HG02610 (cell line): ENCODE results near the gene YWHAG.
"Not testable (repeated sequence)": the region's sequence is repeated elsewhere in the genome, so short reads cannot be mapped to it uniquely, and the experiment has no call there.

ENCODE experiments used
- ATAC-seq: cut with Tn5 transposase; IDR thresholded peaks from one replicate; pipeline ENCODE4 v1.9.1; 2021; ENCODE audit warnings: mild to moderate bottlenecking, moderate library complexity; ENCODE audit not compliant: unreplicated experiment

YWHAG gene

DNA sequence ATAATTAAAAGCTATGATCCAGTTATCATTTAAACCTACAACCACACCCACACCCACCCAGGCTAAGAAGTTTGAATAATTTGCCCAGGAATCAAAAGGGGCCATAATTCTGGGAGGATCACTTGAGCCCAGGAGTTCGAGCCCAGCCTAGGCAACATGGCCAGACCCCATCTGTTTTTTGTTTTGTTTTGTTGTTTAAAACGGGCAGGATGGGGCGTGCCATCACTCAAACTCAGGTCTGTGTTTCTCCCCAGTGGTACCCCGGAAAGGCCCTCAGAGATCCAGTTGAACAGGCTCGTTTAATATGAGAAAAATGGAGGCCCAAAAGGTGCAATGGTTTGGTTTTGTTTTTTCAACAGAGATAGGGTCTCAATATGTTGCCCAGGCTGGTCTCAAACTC lies 33.0 kb downstream of the YWHAG start:
- no peak for ATAC-seq

DNA sequence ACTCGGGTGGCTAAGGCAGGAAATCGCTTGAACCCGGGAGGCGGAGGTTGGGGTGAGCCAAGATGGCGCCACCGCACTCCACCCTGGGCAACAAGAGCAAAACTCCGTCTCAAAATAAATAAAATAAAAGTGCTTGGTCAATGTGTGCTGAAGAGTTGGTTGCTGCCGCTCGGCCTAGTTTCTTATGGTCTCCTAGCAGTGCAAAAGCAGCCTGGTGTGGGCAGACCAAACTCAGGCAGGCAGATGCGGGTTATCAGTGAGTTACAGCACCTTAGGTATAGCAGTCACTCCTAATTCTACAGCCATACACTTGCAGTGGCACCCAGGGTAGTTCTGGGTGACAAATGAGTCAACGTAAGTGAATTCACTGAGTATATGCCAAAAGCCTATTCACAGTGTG lies 33.7 kb downstream of the YWHAG start:
- ATAC-seq, result no peak

DNA sequence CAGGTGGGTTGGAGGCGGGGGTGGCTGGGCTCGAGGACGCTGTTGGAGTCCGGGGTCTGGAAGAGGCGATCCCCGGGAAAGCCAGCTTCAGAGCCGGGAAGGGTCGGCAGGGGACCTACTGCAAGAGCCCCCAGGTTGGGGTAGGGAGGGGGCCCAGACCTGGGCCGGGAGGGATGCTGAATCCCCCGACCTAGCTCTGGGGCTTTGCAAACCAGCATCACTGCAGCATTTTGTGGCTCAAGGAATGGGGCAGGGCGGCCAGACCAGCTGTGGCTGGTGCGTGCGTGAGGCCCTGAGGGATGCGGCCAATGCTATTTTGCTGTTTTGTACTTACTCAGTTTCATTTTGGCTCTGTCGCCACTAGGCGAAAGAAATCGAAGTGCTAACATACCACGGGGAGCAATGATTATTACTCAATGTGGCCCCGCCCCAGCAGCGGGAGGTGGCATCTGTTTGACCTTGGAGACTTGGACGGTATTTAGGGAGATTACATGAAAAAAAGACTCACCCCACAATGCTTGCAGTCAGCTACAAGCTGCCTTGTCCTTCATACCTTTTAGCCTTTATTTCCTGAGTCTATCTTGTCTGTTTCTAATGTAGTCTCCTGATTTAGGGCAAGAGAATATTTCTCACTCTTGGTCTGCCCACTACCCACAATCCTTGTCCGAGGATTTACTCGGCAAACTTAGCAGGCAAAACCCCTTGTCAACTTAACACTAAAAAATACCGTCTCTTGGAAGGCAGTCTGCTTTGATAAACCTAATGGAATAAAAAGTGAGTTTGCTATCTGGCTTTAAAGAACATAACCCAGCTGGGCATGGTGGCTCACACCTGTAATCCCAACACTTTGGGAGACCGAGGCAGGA lies 40.1 kb downstream of the YWHAG start:
- ATAC-seq, result peak; percentile 38

DNA sequence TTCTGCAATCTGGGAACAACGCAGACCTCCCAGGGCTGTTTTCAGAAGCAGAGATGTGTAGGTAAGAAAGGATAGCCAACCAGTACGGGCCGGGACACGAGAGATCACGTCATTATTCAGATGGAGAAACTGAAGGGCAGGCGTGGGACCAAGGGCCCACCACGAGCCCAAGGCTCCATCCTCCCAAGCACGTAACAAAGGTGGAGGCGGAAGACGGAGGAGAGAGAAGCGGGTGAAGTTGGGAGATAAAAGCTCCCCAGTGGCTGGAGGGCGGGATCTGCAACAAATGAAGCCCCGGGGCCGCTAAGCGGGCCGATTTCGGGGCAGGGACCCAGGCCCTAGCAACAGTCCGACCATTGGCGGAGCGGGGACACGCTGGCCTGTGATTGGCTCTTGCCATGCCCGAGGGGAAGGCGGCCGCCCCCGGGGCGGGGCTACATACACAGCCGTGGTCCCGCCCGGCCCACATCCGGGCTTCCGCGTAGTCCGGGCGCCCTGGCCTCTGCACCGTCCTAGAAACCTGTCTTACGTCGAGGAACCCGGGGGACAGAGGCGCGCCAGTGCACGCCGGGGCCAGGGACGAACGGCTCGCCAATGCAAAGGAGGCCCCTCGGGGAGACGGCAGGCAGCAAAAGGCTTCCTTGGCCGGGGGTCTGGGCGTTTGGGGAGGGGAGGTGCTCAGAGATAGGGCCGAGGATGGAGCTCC lies 40.9 kb downstream of the YWHAG start:
- peak; percentile 89 for ATAC-seq

DNA sequence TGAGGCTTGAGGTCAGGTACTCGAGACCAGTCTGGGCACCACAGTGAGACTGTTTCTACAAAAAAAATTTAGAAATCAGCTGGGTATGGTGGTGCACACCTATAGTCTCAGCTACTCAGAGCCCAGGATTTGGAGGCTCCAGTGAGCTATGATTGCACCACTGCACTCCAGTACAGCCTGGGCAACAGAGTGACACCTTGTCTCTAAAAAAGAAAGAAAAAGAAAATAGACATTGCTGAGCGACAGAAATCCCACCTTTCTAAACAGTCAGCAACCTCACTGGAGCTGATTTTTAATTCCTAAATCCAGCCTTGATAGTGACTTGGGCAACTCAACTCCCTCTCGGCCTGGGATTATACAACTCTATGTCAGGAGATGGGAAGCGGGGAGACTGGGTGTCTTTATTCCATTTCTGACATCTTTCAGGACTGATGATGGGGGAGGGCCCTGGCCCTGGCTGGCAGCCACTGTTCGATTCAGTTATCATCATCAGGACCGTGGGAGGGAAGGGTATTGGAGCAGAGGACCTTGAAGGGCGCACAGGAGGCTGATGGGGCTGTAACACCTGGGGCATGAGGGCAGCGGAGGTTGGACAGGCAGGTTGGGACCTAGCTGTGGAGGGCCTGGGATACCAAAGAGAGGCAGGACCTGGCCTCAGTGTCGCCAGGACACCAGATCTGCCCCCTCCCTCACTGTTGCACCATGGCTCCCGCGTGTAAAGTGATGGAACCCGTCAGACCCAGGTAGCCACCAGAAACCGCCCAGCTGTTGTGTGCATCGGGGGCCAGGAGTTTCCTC lies 41.6 kb downstream of the YWHAG start:
- no peak for ATAC-seq

DNA sequence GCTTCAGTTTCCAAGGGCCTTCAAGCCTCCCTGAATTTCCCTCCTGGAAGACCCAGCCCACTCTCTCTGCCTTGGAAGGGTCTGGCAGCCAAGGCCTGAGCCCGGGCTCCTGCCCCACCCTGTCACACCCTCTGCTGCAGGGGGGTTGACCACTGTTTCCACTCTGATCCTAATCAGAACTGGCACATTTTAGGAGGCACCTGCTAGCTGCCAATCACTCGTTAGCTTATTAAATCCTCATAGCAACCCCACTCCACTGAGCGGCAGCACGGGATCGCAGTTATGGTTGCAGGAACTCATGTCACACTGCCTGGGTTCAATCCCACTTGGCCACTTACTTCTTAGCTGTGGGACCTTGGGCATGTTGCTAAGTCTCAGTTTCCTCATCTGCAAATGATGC lies 43.4 kb downstream of the YWHAG start:
- ATAC-seq, result no peak

DNA sequence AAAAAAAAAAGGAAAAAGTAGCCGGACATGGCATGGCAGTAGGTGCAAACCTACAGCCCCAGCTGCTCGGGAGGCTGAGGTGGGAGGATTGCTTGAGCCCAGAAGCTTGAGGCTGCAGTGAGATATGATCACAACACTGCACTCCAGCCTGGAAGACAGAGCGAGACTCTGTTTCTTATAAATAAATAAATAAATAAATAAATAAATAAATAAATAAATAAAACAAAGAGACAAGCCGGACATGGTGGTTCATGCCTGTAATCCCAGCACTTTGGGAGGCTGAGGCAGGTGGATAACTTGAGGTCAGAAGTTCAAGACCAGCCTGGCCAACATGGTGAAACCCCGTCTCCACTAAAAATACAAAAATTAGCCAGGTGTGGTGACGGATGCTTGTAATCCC lies 44.1 kb downstream of the YWHAG start:
- not testable (repeated sequence) for ATAC-seq

DNA sequence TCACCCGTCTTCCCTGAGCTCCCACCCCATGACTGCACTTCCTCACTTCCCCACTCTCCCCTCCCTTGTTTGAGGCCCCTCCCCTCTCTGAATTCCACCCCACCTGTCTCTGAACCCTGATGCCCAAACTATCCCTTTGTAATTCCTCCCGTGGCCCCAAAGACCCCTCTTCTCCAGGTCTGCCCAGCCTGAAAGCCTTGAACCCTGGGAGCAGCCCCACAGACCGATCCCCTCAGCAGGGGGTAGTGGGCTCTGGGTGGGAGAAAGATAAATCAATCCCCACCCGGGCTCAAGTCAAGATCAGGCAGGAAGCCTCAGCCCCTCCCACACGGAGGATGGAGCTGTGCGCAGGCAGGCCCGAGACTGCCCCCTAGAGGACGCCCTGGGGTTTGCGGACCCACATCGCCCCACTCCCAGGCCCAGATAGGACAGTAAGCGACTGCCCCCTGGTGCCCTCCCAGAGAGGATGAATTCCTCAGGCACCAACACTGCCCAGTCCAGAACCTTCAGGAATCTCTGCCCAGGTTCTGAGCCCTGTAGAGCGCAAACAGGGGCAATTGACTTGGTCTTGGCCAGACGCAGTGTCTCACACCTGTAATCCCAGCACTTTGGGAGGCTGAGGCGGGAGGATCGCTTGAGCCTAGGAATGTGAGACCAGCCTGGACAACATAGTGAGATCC lies 44.6 kb downstream of the YWHAG start:
- ATAC-seq, result peak; percentile 33

DNA sequence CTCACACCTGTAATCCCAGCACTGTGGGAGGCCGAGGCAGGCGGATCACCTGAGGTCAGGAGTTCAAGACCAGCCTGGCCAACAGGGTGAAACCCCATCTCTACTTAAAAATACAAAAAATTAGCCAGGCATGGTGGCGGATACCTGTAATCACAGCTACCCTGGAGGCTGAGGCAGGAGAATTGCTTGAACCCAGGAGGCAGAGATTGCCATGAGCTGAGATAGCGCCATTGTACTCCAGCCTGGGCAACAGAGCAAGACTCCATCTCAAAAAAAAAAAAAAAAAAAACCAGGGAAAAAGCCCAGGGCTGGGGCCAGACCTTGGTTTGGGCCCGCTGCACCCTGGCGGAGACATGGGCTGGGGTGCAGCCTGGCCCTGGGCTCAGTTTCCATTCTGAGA lies 47.0 kb downstream of the YWHAG start:
- ATAC-seq, result not testable (repeated sequence)

DNA sequence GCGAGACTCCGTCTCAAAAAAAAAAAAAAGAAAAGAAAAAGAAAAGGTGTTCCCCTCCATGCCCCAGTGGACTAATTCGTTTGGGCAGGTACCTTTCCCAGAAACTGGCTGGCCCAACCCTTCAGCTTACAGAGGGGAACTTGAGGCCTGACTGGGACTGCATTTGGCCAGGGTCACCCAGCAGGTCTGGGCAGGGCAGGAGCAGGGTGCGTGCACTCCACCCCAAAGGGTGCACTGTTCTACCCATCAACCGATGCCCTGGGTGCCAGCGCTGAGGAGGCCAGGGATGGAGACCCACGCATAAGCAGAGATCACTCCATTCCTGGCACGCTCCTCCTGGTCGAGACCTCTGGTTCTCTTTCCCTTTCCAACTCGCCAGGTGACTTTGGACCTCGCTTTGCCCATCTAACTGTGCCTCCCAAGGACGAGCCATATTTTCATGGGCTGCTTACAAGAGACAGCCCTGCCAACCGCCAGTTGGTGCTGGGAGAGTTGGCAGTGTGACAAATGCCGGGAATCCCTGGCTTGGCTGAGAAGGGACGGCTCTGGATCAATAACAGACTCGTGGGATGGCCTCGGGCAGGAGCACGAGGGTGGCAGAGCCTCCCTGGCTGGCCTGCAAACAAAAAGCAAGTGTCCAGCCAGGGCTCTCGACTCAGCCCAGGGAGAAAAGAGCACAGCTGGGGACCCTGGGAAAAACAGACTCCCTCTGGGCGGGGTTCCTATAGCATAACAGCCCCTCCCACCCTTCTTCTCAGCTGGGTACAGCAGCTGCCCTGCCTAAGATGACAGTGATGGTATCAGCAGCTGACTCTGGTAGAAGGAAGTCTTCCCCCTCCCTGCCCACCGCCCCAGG lies 48.5 kb downstream of the YWHAG start:
- no peak for ATAC-seq

DNA sequence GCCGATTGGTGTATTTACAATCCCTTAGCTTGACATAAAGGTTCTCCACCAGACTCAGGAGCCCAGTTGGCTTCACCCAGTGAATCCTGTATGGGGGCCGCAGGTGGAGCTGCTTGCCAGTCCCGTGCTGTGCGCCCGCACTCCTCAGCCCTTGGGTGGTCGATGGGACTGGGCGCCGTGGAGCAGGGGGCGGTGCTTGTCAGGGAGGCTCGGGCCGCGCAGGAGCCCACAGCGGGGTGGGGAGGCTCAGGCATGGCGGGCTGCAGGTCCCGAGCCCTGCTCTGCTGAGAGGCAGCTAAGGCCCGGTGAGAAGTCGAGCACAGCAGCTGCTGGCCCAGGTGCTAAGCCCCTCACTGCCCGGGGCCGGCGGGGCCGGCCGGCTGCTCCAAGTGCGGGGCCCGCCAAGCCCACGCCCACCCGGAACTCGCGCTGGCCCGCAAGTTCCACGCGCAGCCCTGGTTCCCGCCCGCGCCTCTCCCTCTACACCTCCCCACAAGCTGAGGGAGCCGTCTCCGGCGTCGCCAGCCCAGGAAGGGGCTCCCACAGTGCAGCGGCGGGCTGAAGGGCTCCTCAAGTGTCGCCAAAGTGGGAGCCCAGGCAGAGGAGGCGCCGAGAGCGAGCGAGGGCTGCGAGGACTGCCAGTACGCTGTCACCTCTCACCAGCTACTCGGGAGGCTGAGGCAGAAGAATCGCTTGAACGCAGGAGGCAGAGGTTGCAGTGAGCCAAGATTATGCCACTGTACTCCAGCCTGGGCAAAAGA lies 49.3 kb downstream of the YWHAG start:
- not testable (repeated sequence) for ATAC-seq

DNA sequence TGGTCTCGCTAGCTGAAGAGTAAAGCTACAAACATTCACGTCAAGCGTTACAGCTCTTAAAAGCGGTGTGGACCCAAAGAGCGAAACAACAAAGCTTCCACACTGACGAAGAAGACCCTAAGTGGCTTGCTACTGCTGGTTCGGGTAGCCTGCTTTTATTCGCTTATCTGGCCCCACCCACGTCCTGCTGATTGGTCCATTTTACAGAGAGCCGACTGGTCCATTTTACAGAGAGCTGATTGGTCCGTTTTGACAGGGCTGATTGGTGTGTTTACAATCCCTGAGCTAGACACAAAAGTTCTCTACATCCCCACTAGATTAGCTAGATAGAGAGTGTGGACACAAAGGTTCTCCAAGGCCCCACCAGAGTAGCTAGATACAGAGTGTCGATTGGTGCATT lies 49.9 kb downstream of the YWHAG start:
- ATAC-seq, result not testable (repeated sequence)

DNA sequence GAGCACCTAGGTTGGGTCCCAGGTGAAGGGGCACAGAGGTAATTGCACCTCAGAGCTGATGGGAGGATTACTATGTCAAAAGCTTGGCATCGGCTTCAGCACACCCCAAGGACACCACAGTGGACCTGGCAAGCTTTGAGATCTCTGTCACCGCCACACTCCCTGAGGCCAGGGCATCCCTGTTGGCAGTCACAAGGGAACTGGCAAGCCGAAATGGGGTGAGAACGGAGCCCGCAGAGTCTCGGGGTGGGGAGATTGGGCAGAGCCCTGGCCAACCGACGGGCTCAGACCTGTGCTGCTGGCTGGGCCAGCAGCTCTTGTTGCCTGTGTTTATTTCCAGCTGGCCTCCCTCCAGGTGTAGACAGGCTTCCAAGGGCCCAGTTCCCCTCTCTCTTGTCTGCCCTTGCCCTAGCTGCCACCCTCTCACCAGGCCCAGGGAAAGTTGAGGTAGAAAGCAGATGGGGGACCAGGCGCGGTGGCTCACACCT lies 53.9 kb downstream of the YWHAG start:
- ATAC-seq, result no peak

DNA sequence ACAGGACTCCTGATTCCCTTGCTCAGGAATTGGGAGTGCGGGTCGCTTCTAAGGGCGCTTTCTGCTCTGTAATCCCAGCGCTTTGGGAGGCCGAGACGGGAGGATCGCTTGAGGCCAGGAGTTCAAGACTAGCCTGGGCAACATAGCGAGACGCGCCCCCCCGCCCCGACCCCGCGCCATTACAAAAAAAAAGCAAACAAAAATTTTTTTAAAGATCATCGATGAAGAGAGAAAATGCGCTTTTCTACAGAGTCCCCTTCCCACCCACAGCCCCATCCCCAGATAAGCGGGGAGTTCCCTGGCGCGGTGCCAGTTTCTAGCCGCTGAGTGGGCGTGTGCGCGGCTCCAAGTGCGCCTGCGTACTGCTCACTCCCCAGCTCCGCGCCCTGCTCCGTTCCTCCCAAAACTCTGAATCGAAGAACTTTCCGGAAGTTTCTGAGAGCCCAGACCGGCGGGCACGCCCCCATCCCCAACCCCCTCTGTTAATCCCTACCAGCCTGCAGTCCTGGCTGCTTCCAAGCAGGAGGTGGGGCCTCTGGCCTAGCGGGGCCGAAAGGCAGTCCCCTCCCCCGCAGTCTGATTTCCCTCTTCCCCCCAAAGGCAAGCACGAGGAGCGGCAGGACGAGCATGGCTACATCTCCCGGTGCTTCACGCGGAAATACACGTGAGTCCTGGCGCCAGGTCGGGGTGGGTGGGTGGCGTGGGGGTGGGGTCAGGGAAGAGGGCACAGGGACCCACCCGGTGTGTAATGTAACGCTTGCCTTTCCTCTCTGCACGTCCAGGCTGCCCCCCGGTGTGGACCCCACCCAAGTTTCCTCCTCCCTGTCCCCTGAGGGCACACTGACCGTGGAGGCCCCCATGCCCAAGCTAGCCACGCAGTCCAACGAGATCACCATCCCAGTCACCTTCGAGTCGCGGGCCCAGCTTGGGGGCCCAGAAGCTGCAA lies 55.3 kb downstream of the YWHAG start:
- peak; percentile 34 for ATAC-seq

DNA sequence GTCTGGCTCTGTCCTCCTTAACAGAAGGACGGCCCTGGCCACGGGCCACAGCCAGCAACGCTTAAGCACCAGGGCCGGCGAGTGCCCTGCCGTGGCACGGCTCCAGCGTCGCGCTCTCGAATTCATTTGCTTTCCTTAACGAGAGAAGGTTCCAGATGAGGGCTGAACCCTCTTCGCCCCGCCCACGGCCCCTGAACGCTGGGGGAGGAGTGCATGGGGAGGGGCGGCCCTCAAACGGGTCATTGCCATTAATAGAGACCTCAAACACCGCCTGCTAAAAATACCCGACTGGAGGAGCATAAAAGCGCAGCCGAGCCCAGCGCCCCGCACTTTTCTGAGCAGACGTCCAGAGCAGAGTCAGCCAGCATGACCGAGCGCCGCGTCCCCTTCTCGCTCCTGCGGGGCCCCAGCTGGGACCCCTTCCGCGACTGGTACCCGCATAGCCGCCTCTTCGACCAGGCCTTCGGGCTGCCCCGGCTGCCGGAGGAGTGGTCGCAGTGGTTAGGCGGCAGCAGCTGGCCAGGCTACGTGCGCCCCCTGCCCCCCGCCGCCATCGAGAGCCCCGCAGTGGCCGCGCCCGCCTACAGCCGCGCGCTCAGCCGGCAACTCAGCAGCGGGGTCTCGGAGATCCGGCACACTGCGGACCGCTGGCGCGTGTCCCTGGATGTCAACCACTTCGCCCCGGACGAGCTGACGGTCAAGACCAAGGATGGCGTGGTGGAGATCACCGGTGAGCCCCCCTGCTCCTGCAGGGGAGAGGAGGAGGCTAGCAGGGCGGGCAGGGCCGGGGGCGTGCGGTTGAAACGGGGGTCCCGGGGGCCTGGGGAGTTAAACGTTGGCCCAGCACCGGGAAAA lies 56.2 kb downstream of the YWHAG start, which contains the start of gene HSPB1:
TSS of gene HSPB1 (plus strand) at position 327 of the 855 bp plus-strand sequence. CDS start at position 367, 40 bp downstream.
- ATAC-seq, result peak; percentile 50

DNA sequence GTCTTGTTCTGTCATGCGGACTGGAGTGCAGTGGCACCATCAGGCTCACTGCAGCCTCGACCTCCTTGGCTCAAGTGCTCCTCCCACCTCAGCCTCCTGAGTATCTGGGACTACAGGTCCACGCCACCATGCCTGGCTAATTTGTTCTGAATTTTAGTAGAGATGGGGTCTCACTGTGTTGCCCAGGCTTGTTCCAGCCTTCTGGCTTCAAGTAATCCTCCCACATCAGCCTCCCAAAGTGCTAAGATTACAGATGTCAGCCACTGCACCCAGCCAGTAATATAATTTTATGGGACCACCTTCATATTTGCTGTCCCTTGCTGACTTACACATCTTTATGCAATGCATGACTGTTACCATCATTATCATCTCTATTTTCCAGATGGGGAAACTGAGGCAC lies 57.8 kb downstream of the YWHAG start:
- ATAC-seq, result no peak

DNA sequence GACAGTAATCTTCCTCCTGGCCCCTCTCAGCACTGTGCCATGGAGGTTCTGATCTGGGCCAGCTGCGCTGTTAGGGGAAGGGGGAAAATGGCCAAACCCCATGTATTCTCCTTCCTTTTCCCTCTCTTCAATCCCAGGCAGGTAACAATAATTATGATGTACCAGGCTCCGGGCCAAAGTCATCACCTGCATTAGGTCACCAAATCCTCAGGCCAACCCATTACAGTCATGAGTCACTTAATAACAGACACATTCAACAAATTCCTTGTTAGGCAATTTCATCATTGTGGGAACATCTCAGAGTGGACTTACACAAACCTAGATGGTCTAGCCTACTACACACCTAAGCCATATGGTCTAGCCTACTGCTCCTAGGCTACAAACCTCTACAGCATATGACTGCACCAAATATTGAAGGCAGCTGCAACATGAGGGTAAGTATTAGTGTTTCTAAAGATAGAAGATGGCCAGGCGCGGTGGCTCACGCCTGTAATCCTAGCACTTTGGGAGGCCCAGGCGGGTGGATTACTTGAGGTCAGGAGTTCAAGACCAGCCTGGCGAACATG lies 58.5 kb downstream of the YWHAG start:
- ATAC-seq, result no peak
